SK-N-DZ (cell line): ENCODE data around the gene LRWD1. TPM values are rescaled to one million over a fixed set of nuclear protein-coding genes. Genes with fewer than 3 reads are reported as not detected.

ENCODE experiments used
- DNase-seq: peaks from one replicate; pipeline ENCODE4 v3.0.0-alpha.2; 2015; ENCODE audit warnings: low spot score
- polyA plus RNA-seq, 2 experiments: library from polyadenylated mRNA; depleted of rRNA; stranded (reverse); fragments of >200 nt; gene quantifications; 2 replicates each; pipeline ENCODE4 v1.2.3, GENCODE V29; 2014

Gene LRWD1
- 67.9 and 78.4 TPM in 2 replicates for polyA plus RNA-seq (2014; cell fraction: cytosol; rRNA removed)
- polyA plus RNA-seq (2014; cell fraction: nucleus; rRNA removed), result 91.6 and 102 TPM in 2 replicates

- DNase-seq, result peak; percentile 91
Observed at GRCh38 chr7:102464577-102465280, at the start of gene LRWD1, which contains the start of gene ALKBH4. TSS of gene LRWD1 (plus strand) at chr7:102464984. CDS start at chr7:102465081, 97 bp downstream. TSS of gene ALKBH4 (minus strand) at chr7:102464863. CDS start at chr7:102464836, 27 bp downstream.

GRCh38 chr7:102415685-102416225 lies 49.0 kb upstream of the LRWD1 start:
- no peak for DNase-seq

- no peak for DNase-seq
Observed at GRCh38 chr7:102416406-102416805, 48.4 kb upstream of the LRWD1 start.

- DNase-seq, result no peak
Observed at GRCh38 chr7:102417105-102417504, 47.7 kb upstream of the LRWD1 start.

- DNase-seq, result no peak
Observed at GRCh38 chr7:102418592-102418991, 46.2 kb upstream of the LRWD1 start.

GRCh38 chr7:102421706-102422240 lies 43.0 kb upstream of the LRWD1 start:
- no peak for DNase-seq

GRCh38 chr7:102424129-102424551 lies 40.6 kb upstream of the LRWD1 start:
- no peak for DNase-seq

- no peak for DNase-seq
Observed at GRCh38 chr7:102424787-102425218, 40.0 kb upstream of the LRWD1 start.

- DNase-seq, result no peak
Observed at GRCh38 chr7:102425639-102426267, 39.0 kb upstream of the LRWD1 start.

GRCh38 chr7:102426268-102427018 lies 38.3 kb upstream of the LRWD1 start:
- no peak for DNase-seq

GRCh38 chr7:102427019-102427405 lies 37.8 kb upstream of the LRWD1 start:
- no peak for DNase-seq

GRCh38 chr7:102429141-102429899 lies 35.5 kb upstream of the LRWD1 start:
- DNase-seq, result no peak

GRCh38 chr7:102431617-102432298 lies 33.0 kb upstream of the LRWD1 start:
- no peak for DNase-seq

- no peak for DNase-seq
Observed at GRCh38 chr7:102432442-102433218, 32.2 kb upstream of the LRWD1 start.

GRCh38 chr7:102433219-102434038 lies 31.4 kb upstream of the LRWD1 start, which contains the start of gene ORAI2:
TSS of gene ORAI2 (plus strand) at chr7:102433575. CDS start at chr7:102438957, 5,382 bp downstream.
- DNase-seq, result peak; percentile 56

GRCh38 chr7:102434039-102434486 lies 30.7 kb upstream of the LRWD1 start:
- no peak for DNase-seq

- no peak for DNase-seq
Observed at GRCh38 chr7:102436118-102436517, 28.7 kb upstream of the LRWD1 start.
